HL-60 (cell line): ENCODE measurements around the gene PRICKLE4.

Experiments
- DNase-seq, 2 experiments: peaks; one replicate each; pipeline ENCODE4 v3.0.0-alpha.2; 2010 to 2020; ENCODE audit warnings: low read depth in 1 of 2, low spot score in 1 of 2
- H3K27ac ChIP-seq: fragments of 250-450 bp; sonication (Bioruptor Pico); replicated peaks from 2 replicates; pipeline ENCODE4 v1.5.1; 2020; ENCODE audit warnings: mild to moderate bottlenecking, moderate library complexity
- H3K27me3 ChIP-seq: fragments of 250-450 bp; sonication (Bioruptor Pico); 2 replicates; pipeline ENCODE4 v1.5.1; 2021; ENCODE audit warnings: mild to moderate bottlenecking, moderate library complexity; ENCODE audit not compliant: insufficient read depth, poor library complexity, severe bottlenecking
- H3K4me3 ChIP-seq: replicated peaks from 2 replicates; pipeline ENCODE4 v1.5.1; 2011; ENCODE audit warnings: mild to moderate bottlenecking, control low read depth, low read length; ENCODE audit not compliant: insufficient read depth
- GABPA ChIP-seq: IDR thresholded peaks from 2 replicates; pipeline ENCODE4 v1.6.1; 2012; ENCODE audit warnings: low read depth
- POLR2AphosphoS5 ChIP-seq: IDR thresholded peaks from 2 replicates; pipeline ENCODE4 v1.6.1; 2012; ENCODE audit warnings: low read depth
- SPI1 ChIP-seq: IDR thresholded peaks from 2 replicates; pipeline ENCODE4 v1.6.1; 2012; ENCODE audit warnings: low read depth, mild to moderate bottlenecking, borderline replicate concordance
- TF ChIP-seq, protein P1 (sequence below): IDR thresholded peaks from 2 replicates; pipeline ENCODE4 v1.6.1; 2012; ENCODE audit warnings: low read depth; ENCODE audit not compliant: insufficient replicate concordance
- TF ChIP-seq, protein P2 (sequence below): IDR thresholded peaks from one replicate; pipeline ENCODE4 v1.5.1; 2011; ENCODE audit warnings: low read length, control low read depth, inconsistent platforms; ENCODE audit not compliant: insufficient read depth

Gene PRICKLE4

GRCh38 chr6:41758641-41759035 is 21.9 kb upstream of the PRICKLE4 start:
- TF ChIP-seq GABPA (no peak), SPI1 (no peak)
- TF ChIP-seq, protein P1, sequence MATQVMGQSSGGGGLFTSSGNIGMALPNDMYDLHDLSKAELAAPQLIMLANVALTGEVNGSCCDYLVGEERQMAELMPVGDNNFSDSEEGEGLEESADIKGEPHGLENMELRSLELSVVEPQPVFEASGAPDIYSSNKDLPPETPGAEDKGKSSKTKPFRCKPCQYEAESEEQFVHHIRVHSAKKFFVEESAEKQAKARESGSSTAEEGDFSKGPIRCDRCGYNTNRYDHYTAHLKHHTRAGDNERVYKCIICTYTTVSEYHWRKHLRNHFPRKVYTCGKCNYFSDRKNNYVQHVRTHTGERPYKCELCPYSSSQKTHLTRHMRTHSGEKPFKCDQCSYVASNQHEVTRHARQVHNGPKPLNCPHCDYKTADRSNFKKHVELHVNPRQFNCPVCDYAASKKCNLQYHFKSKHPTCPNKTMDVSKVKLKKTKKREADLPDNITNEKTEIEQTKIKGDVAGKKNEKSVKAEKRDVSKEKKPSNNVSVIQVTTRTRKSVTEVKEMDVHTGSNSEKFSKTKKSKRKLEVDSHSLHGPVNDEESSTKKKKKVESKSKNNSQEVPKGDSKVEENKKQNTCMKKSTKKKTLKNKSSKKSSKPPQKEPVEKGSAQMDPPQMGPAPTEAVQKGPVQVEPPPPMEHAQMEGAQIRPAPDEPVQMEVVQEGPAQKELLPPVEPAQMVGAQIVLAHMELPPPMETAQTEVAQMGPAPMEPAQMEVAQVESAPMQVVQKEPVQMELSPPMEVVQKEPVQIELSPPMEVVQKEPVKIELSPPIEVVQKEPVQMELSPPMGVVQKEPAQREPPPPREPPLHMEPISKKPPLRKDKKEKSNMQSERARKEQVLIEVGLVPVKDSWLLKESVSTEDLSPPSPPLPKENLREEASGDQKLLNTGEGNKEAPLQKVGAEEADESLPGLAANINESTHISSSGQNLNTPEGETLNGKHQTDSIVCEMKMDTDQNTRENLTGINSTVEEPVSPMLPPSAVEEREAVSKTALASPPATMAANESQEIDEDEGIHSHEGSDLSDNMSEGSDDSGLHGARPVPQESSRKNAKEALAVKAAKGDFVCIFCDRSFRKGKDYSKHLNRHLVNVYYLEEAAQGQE, result no peak
- TF ChIP-seq, protein P2, sequence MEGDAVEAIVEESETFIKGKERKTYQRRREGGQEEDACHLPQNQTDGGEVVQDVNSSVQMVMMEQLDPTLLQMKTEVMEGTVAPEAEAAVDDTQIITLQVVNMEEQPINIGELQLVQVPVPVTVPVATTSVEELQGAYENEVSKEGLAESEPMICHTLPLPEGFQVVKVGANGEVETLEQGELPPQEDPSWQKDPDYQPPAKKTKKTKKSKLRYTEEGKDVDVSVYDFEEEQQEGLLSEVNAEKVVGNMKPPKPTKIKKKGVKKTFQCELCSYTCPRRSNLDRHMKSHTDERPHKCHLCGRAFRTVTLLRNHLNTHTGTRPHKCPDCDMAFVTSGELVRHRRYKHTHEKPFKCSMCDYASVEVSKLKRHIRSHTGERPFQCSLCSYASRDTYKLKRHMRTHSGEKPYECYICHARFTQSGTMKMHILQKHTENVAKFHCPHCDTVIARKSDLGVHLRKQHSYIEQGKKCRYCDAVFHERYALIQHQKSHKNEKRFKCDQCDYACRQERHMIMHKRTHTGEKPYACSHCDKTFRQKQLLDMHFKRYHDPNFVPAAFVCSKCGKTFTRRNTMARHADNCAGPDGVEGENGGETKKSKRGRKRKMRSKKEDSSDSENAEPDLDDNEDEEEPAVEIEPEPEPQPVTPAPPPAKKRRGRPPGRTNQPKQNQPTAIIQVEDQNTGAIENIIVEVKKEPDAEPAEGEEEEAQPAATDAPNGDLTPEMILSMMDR, result no peak
- no peak for DNase-seq
- Histone ChIP-seq H3K27me3 (no peaks in the 10 kb centered on the region), H3K4me3 (no peak overlapping the region), H3K27ac (no peak overlapping the region)

GRCh38 chr6:41759106-41759904 is 21.3 kb upstream of the PRICKLE4 start:
- Histone ChIP-seq H3K27me3 (no peaks in the 10 kb centered on the region), H3K4me3 (no peak overlapping the region), H3K27ac (no peak overlapping the region)
- TF ChIP-seq GABPA (no peak), POLR2AphosphoS5 (no peak), SPI1 (no peak)
- TF ChIP-seq, protein P2, result no peak
- TF ChIP-seq, protein P1, result no peak
- no peak for DNase-seq

DNA sequence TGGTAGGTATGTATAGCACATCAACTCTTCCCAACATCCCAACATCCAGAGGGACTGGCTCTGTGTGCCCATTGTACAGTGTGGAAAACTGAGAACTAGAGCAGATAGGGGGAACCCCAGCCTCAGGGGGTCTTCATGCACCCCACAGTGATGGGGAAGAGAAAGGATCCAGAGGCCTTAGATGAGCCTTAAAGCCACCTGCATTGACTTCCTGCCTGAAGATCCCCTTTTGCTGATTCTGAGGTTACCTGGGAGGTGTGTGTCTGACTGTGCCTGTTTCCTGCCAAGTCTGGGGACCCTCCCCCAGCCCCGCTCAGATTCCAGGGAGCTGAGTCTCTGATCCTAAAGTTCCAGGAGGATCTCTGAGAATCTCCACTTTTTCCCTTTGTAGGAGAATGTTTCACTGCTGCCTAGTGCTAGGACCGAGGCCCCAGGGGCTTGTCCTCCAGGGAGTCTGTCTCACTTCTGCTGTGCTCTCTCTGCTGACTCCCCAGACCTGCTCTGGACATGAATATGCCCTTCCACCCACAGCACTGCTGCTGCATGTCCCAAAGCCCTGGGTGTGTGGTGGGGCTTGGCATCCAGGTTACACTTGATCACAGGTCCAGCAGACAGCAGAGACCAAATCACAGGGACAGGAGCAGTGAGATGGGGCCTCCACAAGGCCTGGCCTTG is 20.5 kb upstream of the PRICKLE4 start:
- H3K27ac ChIP-seq, result no peak overlapping the region
- no peak for DNase-seq
- no peaks in the 10 kb centered on the region for H3K27me3 ChIP-seq
- TF ChIP-seq, protein P1, result no peak
- TF ChIP-seq SPI1 (no peak), GABPA (no peak), POLR2AphosphoS5 (no peak)
- TF ChIP-seq, protein P2, result no peak
- no peak overlapping the region for H3K4me3 ChIP-seq
